ACC112 (cell line): ENCODE data around the gene ZBTB37.
"Not testable (repeated sequence)": the region's sequence is repeated elsewhere in the genome, so short reads cannot be mapped to it uniquely, and the experiment has no call there.

Experiments
- H2AFZ ChIP-seq: fragments of 200-600 bp; sonication (generic); one replicate; pipeline ENCODE4 v1.6.0; 2017; ENCODE audit warnings: antibody characterized with exemption, low read length; ENCODE audit not compliant: unreplicated experiment
- H3K27ac ChIP-seq: fragments of 200-600 bp; sonication (generic); 2 replicates; pipeline ENCODE4 v1.5.1; 2014; ENCODE audit warnings: low read depth, mild to moderate bottlenecking, antibody characterized with exemption, low read length, moderate library complexity
- H3K27me3 ChIP-seq: fragments of 200-600 bp; sonication (generic); 2 replicates; pipeline ENCODE4 v1.6.1; 2014; ENCODE audit warnings: mild to moderate bottlenecking, antibody characterized with exemption, low read length, moderate library complexity, mixed read lengths; ENCODE audit not compliant: insufficient read depth
- H3K36me3 ChIP-seq: fragments of 200-600 bp; sonication (generic); 2 replicates; pipeline ENCODE4 v1.6.1; 2016; ENCODE audit warnings: mild to moderate bottlenecking, antibody characterized with exemption, low read length, moderate library complexity, mixed read lengths; ENCODE audit not compliant: insufficient read depth
- H3K4me1 ChIP-seq: fragments of 200-600 bp; sonication (generic); one replicate; pipeline ENCODE4 v1.6.1; 2016; ENCODE audit warnings: low read length, mixed read lengths; ENCODE audit not compliant: insufficient read depth, unreplicated experiment, control insufficient read depth
- H3K4me3 ChIP-seq: fragments of 200-600 bp; sonication (generic); 2 replicates; pipeline ENCODE4 v1.5.1; 2014; ENCODE audit warnings: mild to moderate bottlenecking, low read depth, low read length
- H3K79me2 ChIP-seq: fragments of 200-600 bp; sonication (generic); one replicate; pipeline ENCODE4 v1.6.0; 2016; ENCODE audit warnings: low read length; ENCODE audit not compliant: control insufficient read depth, unreplicated experiment, insufficient read depth

Gene ZBTB37

DNA sequence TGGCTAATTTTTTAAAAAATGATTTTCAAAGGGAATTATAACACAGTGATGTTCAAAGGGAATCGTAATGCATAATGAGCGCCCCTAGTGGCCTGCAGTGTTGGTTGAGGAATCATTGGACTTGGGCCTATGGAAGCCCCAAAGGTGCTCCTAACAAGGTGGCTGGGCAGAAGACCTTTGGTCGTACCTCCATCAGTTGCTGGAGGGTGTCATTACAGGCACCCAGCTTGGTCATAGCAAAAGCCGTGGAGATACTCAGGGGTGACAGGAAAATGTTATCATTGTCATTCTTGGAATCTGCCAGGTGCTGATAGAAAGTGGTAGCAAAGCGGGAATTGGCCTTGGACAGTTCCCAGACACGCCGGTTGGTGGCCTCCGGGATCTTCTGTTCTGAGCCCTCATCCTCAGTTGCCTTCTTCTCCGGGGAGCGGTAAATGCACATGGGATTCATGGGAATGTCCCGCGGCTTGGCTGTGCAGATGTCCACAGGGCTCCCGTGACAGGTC, 46.2 kb downstream of the ZBTB37 start:
- no peak overlapping the region for H3K27ac ChIP-seq
- H3K4me1 ChIP-seq: no peaks in the 10 kb centered on the region
- no peak overlapping the region for H2AFZ ChIP-seq
- no peak overlapping the region for H3K4me3 ChIP-seq
- H3K27me3 ChIP-seq: no peaks in the 10 kb centered on the region
- H3K79me2 ChIP-seq: no peaks in the 10 kb centered on the region
- no peaks in the 10 kb centered on the region for H3K36me3 ChIP-seq

DNA sequence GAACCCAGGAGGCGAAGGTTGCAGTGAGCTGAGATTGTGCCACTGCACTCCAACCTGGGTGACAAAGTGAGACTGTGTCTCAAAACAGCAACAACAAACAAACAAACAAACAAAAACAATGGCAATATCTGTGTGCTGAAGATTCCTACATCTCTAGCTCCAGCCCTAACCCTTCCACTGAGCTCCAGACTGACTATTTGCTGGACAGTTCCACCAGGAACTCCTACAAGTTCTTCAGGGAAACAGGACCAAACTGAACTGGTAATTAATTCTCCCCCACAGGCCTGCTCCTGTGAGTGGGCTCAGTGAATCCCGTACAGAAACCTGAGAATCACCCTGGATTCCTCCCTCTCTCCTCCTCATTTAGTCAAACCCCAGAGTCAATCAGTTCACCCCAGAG, 47.4 kb downstream of the ZBTB37 start:
- Histone ChIP-seq H3K27ac (no peak overlapping the region), H3K4me1 (no peaks in the 10 kb centered on the region), H3K79me2 (no peaks in the 10 kb centered on the region), H2AFZ (no peak overlapping the region), H3K27me3 (no peaks in the 10 kb centered on the region), H3K4me3 (no peak overlapping the region), H3K36me3 (no peaks in the 10 kb centered on the region)

DNA sequence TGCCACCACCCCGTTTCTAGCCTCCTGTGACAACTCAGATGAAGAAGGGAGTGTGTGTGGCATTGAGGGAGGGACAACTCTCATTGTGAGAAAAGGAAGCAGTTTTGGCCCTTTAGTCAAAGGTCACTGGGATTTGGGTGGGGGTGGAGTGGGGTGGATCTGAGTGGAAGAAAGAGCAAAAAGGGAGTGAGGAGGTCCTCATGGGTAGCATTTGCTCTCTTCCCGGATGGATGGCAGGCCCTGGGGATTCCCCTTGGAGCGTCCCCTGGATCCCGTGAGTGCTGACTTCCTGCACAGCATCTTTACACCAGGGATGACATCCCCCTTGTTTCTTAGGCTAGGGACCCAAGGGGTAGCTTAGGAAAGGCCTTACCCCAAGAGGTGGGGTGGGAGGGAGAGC, 48.5 kb downstream of the ZBTB37 start:
- Histone ChIP-seq H3K4me3 (no peak overlapping the region), H3K36me3 (no peaks in the 10 kb centered on the region), H3K4me1 (no peaks in the 10 kb centered on the region), H3K79me2 (no peaks in the 10 kb centered on the region), H3K27me3 (0 out of 2 replicates have a peak, but pooled peaks cover 3% of the 10 kb centered on the region), H3K27ac (no peak overlapping the region), H2AFZ (no peak overlapping the region)

DNA sequence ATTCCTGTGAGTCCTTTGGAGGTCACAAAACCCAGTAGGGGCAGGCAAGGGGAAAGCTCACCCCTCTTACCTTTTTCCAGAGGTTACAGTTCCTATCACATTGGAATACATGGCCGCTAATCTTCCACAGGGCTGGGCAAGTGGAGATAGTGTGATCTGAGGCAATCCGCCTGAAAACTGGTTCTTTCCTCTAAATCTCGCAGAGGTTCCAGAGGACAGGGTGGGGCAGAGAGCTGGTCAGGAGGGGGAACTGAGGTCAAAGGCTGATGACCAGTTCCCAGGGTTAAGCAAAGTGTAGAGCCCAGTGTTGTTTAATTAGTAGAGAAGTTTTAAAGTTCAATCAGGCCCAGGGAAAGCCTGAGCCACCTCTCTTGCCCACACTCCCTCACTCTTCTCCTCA, 49.0 kb downstream of the ZBTB37 start, which contains the start of gene SERPINC1:
Gene SERPINC1 (minus strand): TSS at position 179 of the 400 bp plus-strand sequence. CDS start 68 bp downstream, at position 111.
- Histone ChIP-seq H3K4me1 (no peaks in the 10 kb centered on the region), H3K27ac (no peak within 1 kb of the TSS), H3K36me3 (no peaks in the 10 kb centered on the region), H3K4me3 (no peak within 1 kb of the TSS), H3K27me3 (peaks cover 6% of the 10 kb centered on the region; the same call in 1 of the 2 replicates), H3K79me2 (no peaks in the 10 kb centered on the region), H2AFZ (no peak within 1 kb of the TSS)

DNA sequence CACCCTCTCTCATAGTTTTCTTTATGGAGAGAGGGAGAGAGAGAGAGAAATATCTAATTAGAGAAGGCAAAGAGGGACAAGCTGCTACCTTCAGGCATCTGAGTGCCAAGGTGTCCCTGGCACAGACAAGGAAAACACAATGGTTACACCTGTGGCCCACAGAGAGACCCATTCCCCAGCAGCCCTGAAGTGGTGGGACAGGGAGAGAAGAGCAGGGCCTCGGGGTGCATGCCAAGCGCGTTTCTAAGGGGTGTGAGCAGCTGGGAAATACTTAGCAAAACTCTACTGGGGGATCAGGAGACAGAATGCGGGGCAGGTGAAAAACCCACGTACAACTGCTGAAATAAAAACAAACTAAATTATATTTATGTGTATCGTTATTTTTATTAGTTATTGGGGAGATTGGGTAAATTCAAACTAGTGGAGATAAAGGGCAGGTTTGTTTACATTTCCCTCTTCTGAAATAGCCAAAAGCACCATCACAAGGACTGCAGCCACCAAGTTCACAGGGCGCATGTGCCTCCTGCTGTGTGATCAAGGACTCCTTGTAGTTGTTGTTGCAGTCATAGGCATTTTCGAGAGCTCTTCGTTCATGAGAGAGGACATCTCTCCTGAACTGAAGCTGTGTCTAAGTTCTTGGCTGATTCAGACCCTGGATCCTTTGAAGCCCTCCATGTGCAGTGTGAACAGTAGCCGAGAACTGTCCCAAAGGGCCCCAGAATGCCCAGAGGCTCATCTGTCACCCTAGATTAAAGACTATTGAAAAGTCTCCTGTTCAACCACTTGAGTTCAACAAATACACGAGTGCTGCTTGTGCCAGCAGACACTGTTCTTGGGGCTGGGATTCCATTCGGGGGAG, 49.7 kb downstream of the ZBTB37 start:
- Histone ChIP-seq H3K27me3 (peaks cover 13% of the 10 kb centered on the region; the same call in 1 of the 2 replicates), H3K27ac (no peak overlapping the region), H3K4me1 (no peaks in the 10 kb centered on the region), H2AFZ (no peak overlapping the region), H3K4me3 (no peak overlapping the region), H3K36me3 (no peaks in the 10 kb centered on the region), H3K79me2 (no peaks in the 10 kb centered on the region)

DNA sequence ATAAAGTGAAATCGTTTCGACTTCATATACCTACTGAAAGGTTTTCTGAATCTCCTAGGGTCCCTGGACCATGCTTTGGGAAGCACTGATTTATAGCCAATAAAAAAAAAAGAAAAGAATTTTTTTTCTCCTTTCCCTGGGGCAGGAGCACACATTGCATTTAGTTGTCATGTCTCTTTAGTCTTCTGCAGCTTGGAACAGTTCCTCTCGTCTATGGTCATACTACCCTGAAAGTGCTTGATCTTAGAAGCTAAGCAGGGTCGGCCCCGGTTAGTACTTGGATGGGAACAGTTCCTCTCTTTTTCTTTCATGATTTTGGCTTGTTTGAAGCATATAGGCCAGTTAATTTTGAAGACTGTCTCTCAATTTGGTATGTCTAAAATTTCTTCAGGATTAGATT, 52.7 kb downstream of the ZBTB37 start:
- Histone ChIP-seq H3K27me3 (peaks cover 13% of the 10 kb centered on the region; the same call in 1 of the 2 replicates), H3K4me3 (no peak overlapping the region), H3K79me2 (no peaks in the 10 kb centered on the region), H3K36me3 (no peaks in the 10 kb centered on the region), H3K4me1 (no peaks in the 10 kb centered on the region), H2AFZ (no peak overlapping the region), H3K27ac (no peak overlapping the region)

DNA sequence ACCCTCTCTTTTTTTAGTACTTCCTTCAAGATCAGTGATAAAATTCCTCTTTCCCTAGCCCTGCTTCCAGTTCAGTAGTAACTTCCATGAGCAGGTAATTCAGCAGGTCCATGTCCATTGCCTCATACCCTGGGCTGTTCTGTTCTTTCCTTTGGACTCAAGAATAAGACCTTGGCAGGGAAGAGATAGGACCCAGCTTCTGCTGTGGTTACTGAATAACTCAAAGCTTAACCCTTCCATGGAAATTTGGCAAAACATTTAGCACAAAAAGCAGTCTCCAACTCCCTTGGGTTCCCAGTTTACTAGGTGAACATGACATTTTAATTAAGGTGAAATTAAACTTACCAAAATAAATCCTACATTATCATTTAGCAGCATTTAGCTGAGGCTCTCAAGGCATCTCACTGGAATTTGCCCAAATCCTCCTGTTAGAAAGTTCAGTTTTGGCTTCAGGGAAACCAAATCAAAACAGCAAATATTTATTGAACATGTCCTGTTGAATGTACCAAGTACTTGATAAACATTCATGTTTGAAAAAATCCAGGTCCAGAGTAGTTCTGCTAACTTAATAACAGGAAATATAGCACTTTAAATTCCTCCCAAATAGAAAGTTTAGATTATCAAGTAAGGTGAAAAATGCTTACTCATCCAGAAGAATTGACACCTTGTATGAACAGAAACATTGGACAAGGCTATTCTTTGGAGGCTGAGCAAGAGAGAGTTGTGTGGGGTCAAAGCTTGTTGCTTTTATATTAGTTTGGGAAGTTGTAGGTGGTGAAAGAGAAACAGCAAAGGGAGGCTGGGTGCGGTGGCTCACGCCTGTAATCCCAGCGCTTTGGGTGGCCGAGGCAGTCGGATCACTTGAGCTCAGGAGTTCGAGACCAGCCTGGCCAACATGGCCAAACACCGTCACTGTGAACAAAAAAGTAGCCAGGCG, 57.4 kb downstream of the ZBTB37 start:
- H3K27ac ChIP-seq: no peak overlapping the region
- H3K36me3 ChIP-seq: no peaks in the 10 kb centered on the region
- no peak overlapping the region for H2AFZ ChIP-seq
- H3K27me3 ChIP-seq: peaks cover 13% of the 10 kb centered on the region; the same call in 1 of the 2 replicates
- H3K4me3 ChIP-seq: no peak overlapping the region
- H3K79me2 ChIP-seq: no peaks in the 10 kb centered on the region
- no peaks in the 10 kb centered on the region for H3K4me1 ChIP-seq

DNA sequence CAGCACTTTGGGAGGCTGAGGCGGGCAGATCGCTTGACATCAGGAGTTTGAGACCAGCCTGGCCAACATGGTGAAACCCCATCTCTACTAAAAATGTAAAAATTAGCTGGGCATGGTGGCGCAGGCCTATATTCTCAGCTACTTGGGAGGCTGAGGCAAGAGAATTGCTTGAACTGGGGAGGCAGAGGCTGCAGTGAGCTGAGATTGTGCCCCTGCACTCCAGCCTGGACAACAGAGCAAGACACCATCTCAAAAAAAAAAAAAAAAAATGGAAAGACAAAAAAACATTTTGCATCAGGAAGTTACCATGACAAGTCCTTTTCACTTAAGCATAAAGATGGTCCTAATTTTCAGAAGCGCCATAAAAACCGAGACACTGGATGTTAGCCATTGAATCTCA, 62.4 kb downstream of the ZBTB37 start:
- not testable (repeated sequence) for H2AFZ ChIP-seq, H3K79me2 ChIP-seq, H3K27me3 ChIP-seq, H3K27ac ChIP-seq, H3K4me3 ChIP-seq, H3K4me1 ChIP-seq
- peaks cover 11% of the 10 kb centered on the region for H3K36me3 ChIP-seq

DNA sequence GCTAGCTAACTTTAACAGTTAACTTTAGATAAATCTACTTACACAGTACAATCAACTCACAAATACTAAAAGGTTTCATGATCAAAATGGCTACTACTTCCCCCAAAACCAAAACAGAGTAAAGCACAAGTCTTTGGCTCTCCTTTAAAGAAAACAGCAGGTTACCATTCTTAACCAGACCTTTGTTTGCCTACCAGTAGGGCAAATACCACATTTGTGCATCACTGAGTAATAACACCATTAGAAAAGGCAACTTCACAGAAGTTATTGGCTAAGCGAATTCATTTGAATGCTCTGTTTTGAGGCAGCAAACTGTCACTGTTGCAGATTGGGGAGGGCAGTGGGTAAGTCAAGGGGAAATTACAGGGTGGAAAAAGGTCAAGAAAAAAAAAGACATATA, 66.3 kb downstream of the ZBTB37 start:
- H3K27me3 ChIP-seq: no peaks in the 10 kb centered on the region
- H3K4me1 ChIP-seq: no peaks in the 10 kb centered on the region
- no peaks in the 10 kb centered on the region for H3K79me2 ChIP-seq
- H3K4me3 ChIP-seq: no peak overlapping the region
- peaks cover 30% of the 10 kb centered on the region for H3K36me3 ChIP-seq
- H2AFZ ChIP-seq: no peak overlapping the region
- H3K27ac ChIP-seq: no peak overlapping the region

DNA sequence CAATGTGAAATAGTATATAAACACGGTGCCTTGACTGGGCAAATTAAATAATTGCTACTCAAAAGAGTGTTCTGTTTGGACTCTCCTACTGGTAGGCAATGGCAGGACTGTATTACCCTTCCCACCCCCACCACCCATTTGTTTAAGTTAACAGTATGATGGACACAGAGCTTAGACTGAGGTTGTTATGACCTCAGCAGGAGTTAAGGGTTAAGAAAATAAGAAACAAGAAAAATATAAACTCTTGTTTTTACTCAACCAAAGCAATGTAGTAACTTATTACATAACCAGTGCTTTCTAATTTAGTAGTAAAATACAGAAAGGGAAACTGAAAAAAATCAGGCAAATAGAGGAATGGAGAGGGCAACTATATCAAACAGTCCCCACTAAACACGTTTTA, 68.9 kb downstream of the ZBTB37 start:
- H3K4me1 ChIP-seq: no peaks in the 10 kb centered on the region
- no peak overlapping the region for H2AFZ ChIP-seq
- H3K36me3 ChIP-seq: peaks cover 36% of the 10 kb centered on the region
- H3K27me3 ChIP-seq: no peaks in the 10 kb centered on the region
- no peak overlapping the region for H3K4me3 ChIP-seq
- no peaks in the 10 kb centered on the region for H3K79me2 ChIP-seq
- no peak overlapping the region for H3K27ac ChIP-seq
